B cell (primary cell): Measurements from ENCODE around the gene SPON2.

Experiments used
- EZH2 ChIP-seq: IDR thresholded peaks from 2 replicates; pipeline ENCODE4 v1.6.1; 2012; ENCODE audit warnings: borderline replicate concordance, low read depth, mild to moderate bottlenecking, moderate library complexity, low read length; ENCODE audit not compliant: insufficient read depth, poor library complexity, severe bottlenecking
- TF ChIP-seq, protein P1 (sequence below): fragments of 200-600 bp; IDR thresholded peaks from one replicate; pipeline ENCODE4 v1.8.0; 2022; ENCODE audit warnings: antibody characterized with exemption, mild to moderate bottlenecking

DNA sequence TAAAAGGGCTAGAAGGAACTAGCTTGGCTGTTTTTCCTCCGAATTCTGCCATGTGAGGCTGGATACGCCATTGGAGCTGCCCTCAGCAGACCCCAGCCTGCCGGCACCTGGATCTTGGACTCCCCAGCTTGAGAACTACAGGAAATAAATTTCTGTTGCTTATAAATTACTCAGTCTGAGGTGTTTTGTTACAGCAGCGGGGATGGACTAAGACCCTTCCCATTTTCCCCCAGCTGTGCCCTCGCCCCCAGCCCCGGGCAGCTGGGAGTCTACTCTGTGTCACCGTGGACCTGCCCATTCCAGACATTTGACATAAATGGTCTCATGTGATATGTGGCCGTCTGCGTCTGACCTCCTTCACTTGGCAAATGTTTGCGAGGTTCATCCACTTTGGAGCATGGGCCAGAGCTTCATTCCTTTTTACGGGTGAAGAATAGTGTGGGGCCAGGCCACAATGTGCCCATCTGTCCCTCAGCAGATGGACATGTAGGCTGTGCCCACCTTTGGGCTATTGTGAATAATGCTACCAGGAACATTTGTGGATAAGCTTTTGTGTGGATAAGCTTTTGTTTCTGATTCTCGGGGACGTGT, 30.7 kb upstream of the SPON2 start:
- TF ChIP-seq, protein P1, sequence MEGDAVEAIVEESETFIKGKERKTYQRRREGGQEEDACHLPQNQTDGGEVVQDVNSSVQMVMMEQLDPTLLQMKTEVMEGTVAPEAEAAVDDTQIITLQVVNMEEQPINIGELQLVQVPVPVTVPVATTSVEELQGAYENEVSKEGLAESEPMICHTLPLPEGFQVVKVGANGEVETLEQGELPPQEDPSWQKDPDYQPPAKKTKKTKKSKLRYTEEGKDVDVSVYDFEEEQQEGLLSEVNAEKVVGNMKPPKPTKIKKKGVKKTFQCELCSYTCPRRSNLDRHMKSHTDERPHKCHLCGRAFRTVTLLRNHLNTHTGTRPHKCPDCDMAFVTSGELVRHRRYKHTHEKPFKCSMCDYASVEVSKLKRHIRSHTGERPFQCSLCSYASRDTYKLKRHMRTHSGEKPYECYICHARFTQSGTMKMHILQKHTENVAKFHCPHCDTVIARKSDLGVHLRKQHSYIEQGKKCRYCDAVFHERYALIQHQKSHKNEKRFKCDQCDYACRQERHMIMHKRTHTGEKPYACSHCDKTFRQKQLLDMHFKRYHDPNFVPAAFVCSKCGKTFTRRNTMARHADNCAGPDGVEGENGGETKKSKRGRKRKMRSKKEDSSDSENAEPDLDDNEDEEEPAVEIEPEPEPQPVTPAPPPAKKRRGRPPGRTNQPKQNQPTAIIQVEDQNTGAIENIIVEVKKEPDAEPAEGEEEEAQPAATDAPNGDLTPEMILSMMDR = no peak
- no peak for TF ChIP-seq EZH2
